Islet precursor cell (in vitro differentiated cells): ENCODE data around the gene DNAAF8.
"Not testable (repeated sequence)": the region's sequence is repeated elsewhere in the genome, so short reads cannot be mapped to it uniquely, and the experiment has no call there.

Source experiments
- DNase-seq: peaks from one replicate; pipeline ENCODE4 v3.0.0-alpha.2; 2018

DNAAF8 gene

GRCh38 chr16:4784444-4784987 lies 50.2 kb downstream of the DNAAF8 start:
- DNase-seq = not testable (repeated sequence)

GRCh38 chr16:4785758-4786433 lies 51.6 kb downstream of the DNAAF8 start:
- DNase-seq = no peak

- DNase-seq = no peak
Measured at GRCh38 chr16:4787068-4787467, 52.7 kb downstream of the DNAAF8 start.

GRCh38 chr16:4787627-4788482 lies 53.5 kb downstream of the DNAAF8 start, which contains the start of gene SEPTIN12:
Gene SEPTIN12 (minus strand): TSS chr16:4788345. CDS start chr16:4787645, 700 bp downstream.
- no peak for DNase-seq

GRCh38 chr16:4788489-4788889 lies 54.2 kb downstream of the DNAAF8 start:
- DNase-seq = no peak

GRCh38 chr16:4788910-4789309 lies 54.6 kb downstream of the DNAAF8 start:
- DNase-seq = no peak

GRCh38 chr16:4790261-4790660 lies 55.9 kb downstream of the DNAAF8 start:
- DNase-seq = no peak

GRCh38 chr16:4790871-4791270 lies 56.5 kb downstream of the DNAAF8 start:
- DNase-seq = no peak

GRCh38 chr16:4792951-4793513 lies 58.7 kb downstream of the DNAAF8 start:
- DNase-seq = no peak

GRCh38 chr16:4795181-4795827 lies 61.0 kb downstream of the DNAAF8 start, which contains the start of gene SMIM22:
Gene SMIM22 (plus strand): TSS chr16:4795369. CDS start chr16:4795735, 366 bp downstream.
- DNase-seq = no peak

GRCh38 chr16:4795828-4796572 lies 61.7 kb downstream of the DNAAF8 start:
- no peak for DNase-seq

GRCh38 chr16:4796982-4797804 lies 62.9 kb downstream of the DNAAF8 start:
- DNase-seq = no peak

- no peak for DNase-seq
Measured at GRCh38 chr16:4797805-4798252, 63.5 kb downstream of the DNAAF8 start.

- DNase-seq = no peak
Measured at GRCh38 chr16:4798456-4798855, 64.1 kb downstream of the DNAAF8 start.
